GM18507 (cell line): ENCODE measurements around the gene SIPA1L3.
"Not testable (repeated sequence)": the region's sequence is repeated elsewhere in the genome, so short reads cannot be mapped to it uniquely, and the experiment has no call there.

ENCODE experiments used
- DNase-seq: peaks from one replicate; pipeline ENCODE4 v3.0.0; 2011; ENCODE audit warnings: low read depth; ENCODE audit not compliant: insufficient read length; ENCODE audit errors: extremely low spot score
- FAIRE-seq: peaks from 2 replicates; lab custom pipeline; 2011; peaks lifted over from hg19 to GRCh38; lab: Jason Lieb, UNC

Gene SIPA1L3

DNA sequence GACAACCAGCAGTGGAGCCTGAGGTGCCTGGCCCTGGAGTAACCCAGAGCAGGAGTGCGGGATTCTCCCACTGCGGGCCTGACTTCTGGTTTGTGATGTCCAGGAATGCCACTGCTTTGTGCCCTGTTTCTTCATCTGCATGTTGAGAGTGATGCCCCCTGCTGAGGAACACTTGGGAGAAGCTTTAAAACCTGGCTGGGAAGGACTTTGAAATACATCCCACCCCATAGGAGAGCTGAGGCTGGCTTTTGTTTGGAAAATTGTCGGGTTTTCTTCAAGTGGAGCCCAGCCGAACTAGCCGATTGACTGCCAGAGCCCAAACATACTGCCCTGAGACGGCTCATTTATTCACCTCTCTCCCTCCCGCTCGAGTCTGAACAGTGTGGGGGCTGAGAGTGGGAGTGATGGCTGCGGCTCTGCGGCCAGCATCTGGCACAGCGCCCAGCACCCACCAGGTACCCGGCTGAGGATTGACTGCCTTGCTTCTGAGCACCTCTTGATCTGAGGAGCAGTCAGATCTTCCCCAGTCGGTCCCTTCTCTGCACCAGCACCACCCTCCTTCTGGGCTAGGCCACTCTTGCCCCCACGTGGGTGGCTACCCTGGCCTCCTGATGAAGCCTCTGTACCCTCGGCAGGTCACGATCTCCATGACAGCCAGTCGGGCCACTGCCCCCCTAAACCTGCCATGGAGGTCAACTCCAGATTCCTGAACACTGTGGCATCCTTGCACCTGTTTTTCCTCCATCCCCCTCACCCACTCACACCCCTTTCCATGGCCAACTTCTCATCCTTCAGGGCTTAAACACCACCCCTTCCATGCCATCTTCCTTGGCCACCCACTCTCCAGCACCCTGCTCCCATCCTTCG, 148.9 kb downstream of the SIPA1L3 start:
- no peak for FAIRE-seq
- DNase-seq, result no peak

- FAIRE-seq (no peak), DNase-seq (no peak)
Measured at GRCh38 chr19:38056646-38057045, 149.6 kb downstream of the SIPA1L3 start.

DNA sequence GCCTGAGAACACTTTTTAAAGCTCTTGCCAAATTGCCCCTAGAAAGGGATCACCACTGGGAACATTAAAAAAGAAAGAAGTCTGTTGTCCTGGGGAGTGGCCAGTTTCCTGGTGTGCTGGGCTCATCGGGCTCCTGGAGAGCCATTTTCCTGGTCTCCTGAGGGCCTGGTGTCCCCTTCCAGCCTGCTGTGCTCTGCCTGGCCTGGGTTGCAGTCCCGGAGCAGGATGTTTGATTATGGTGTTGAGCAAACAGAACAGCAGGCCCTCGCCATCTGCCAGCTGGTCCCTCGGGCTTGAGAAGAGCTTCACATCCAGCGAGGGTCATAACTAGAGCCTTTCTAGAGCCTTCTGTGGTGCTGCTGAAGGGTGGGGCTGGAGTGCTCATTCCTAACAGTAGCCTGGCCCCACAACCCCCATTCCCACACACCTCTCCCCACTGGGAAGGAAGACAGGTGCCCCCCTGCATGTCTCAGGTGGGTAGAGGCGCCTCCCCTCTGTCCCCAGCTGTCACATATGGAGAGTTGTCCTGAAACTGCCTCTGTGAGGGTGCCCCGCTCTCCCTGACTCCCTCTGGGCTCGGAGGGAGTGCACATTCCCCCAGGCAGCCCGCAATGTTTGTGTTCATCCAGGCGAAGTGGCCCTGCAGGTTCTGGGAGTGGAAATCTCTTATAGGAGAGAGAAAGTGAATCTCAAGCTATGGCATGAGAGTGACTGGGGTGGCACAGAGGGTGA, 151.1 kb downstream of the SIPA1L3 start:
- FAIRE-seq (no peak), DNase-seq (no peak)

DNA sequence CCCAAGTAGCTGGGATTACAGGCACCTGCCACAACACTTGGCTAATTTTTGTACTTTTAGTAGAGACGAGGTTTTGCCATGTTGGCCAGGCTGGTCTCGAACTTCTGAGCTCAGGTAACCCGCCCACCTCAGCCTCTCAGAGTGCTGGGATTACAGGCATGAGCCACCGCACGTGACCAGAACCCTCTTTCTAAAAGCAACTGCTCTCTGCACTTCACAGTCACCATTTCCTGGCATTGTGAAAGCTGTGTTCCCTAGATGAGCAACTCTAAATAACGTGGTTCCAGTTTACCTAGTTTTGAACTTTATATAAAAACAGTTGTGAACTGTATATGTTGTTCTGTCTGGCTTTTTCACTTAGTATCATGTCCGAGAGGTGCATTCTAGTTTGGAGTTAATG, 152.9 kb downstream of the SIPA1L3 start:
- FAIRE-seq (peak; percentile 73), DNase-seq (no peak)

DNA sequence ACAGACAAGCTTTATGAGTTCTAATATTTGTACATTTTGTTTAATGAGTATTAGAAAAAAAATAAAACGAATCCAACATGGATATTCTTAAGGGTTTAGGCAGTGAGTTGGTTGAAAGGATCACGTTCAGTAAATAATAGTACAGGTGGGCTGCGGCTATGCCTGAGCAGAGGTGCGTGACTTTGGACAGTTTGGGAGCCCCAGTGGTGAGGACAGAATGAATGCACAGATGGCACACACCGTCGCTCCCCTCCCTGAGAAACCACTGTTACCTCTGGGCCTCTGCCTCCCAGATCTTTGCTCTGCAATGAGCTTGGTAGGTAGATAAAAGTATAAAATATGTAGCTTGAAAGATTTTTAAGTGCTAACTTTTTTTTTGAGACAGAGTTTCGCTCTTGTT, 153.3 kb downstream of the SIPA1L3 start:
- DNase-seq (no peak), FAIRE-seq (peak; percentile 39)

DNA sequence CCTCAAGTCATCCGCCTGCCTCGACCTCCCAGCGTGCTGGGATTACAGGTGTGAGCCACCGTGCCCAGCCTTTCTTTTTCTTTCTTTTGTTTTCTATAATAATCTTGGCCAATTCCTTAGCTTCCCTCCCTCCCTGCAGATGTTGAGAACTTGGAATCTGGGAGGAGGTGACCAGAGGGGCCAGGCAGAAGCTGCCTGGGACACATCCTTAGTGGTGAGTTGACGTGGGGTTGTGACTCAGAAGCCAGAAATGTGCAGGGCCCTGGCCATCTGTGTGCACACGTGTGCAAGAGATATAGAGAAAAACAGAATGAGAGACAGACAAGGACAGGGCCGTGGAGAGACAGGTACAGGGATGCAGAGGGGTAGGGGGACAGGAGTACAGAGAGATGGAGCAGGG, 154.3 kb downstream of the SIPA1L3 start:
- no peak for FAIRE-seq
- DNase-seq, result no peak

- DNase-seq, result no peak
- FAIRE-seq, result no peak
Measured at GRCh38 chr19:38062959-38063761, 156.2 kb downstream of the SIPA1L3 start.

- FAIRE-seq (no peak), DNase-seq (no peak)
Measured at GRCh38 chr19:38063928-38064327, 156.9 kb downstream of the SIPA1L3 start.

- no peak for DNase-seq
- no peak for FAIRE-seq
Measured at GRCh38 chr19:38064661-38065425, 157.8 kb downstream of the SIPA1L3 start.

DNA sequence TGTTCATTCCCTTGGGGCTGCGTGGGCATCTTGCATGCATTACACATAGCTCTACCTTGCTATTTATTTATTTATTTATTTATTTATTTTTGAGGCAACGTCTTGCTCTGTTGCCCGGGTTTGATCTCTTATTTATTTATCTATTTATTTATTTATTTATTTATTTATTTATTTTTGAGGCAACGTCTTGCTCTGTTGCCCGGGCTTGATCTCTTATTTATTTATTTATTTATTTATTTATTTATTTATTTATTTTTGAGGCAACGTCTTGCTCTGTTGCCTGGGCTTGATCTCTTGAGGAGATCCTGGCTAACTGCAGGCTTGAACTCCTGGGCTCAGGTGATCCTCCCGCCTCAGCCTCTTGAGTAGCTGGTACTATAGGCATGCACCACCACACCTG, 158.8 kb downstream of the SIPA1L3 start:
- DNase-seq, FAIRE-seq: not testable (repeated sequence)

DNA sequence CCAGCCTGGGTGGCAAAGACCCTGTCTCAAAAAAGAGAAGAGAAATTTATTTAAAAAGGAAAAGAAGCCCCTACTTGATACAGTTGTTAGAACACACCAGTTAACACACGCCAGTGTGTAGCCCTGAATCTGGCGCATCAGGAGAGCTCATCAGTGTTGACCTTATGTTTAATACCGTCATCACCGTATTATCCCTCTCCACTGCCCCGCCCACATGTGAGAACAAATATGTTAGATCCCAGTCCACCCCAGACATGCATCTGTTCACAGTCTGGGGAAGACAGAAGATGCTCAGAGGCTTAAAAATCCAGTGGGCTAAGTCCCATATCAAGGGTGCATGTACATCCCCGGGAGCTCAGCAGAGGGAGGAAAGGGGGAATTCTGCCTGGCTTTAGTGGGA, 161.8 kb downstream of the SIPA1L3 start:
- DNase-seq (no peak), FAIRE-seq (no peak)

GRCh38 chr19:38070573-38070972, 163.6 kb downstream of the SIPA1L3 start:
- DNase-seq (no peak), FAIRE-seq (no peak)

GRCh38 chr19:38071054-38071453, 164.0 kb downstream of the SIPA1L3 start:
- FAIRE-seq, result not testable (repeated sequence)

DNA sequence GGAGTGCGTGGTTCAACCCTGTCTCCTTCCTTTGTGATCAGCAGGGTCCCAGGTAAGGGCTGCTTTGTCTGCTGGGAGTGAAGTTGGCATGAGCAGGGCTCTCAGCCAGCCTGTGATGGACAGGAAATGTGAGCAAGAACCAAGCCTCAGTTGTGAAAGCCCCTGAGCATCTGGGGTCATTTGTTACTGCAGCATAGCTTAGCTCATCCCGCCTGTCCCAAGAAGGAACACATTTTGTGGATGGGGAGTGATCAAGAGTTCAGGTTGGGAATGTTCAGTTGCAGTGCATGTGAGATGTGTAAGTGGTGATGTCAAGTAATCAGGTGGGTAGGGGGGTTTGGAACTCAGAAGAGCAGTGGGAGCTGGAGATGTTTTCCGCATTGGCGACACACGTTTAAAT, 164.6 kb downstream of the SIPA1L3 start:
- FAIRE-seq (no peak), DNase-seq (no peak)

More at GRCh38 chr19:38071054-38071453, 164.0 kb downstream of the SIPA1L3 start:
- not testable (repeated sequence) for DNase-seq

DNA sequence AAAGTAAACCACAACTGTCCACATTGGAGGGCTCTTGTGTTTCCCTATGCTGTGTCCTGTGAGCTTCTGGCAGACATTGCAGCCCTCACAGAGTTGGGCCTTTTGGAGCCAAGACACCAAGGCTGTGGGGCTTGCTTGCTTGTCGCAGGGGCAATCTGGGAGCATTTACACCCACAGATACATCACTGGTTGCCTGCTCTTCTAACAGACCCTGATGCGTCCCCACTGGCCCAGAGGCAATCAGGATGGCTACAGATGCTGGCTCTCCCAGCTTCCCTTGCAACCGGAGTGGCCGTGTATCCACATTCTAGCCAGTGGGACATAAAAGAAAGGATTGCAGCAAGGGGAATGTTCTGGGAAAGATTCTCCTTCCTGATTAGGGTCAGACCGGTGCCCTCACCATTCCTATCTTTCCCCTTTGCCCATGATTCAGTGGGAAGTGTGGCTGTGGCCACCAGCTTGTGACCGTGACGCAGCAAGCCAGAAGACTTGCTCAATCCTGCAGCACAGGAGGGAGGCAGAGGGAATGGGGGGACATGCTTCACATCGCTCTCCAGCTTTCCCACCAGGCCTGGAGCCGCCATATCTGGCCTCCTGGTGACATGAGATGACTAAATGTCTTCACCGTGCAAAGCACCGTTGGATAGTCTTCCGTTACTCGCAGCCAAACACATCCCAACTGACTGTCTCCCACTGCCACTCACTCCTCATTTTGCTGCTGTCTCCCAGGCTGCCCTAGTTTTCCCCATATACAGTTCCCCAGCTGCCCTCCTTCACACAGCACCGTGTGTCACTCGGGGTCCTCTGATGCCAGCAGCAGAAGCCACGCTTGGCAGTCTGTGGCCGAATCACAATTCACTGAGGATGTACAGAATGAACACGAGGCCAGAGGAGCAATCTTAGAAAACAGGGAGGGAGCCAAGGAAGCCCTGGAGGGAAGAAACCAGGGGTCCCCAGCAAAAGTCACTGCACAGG, 166.1 kb downstream of the SIPA1L3 start:
- no peak for DNase-seq
- FAIRE-seq, result no peak

GRCh38 chr19:38073841-38074685, 167.1 kb downstream of the SIPA1L3 start:
- DNase-seq, result no peak

DNA sequence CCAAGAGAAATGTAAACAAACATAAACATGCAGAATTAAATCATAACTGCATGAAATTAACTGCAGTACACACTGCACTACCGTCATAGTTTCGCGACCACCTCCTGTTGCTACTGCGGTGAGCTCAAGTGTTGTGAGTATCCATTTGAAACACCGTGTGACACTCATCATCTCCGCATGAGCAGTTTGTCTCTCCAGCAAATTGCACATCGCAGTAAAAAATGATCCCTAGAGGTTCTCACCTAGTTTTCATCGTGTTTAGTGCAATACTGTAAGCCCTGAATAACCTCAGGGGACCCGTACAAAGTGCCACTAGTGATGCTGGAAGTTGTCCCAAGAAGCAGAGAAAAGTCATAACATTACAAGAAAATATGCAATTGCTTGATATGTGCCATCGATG, 169.3 kb downstream of the SIPA1L3 start:
- FAIRE-seq (no peak), DNase-seq (no peak)

More at GRCh38 chr19:38073841-38074685, 167.1 kb downstream of the SIPA1L3 start:
- FAIRE-seq, result no peak
